Panc1 (cell line): ENCODE data around the gene SPATA22. TPM values are rescaled to one million over a fixed set of nuclear protein-coding genes. Genes with fewer than 3 reads are reported as not detected.
"Not testable (repeated sequence)": the region's sequence is repeated elsewhere in the genome, so short reads cannot be mapped to it uniquely, and the experiment has no call there.

ENCODE experiments used
- ATAC-seq: fragments of 200-7000 bp; cut with Tn5 transposase; 2 replicates; pipeline ENCODE4 v1.9.1; 2020; ENCODE audit warnings: mild to moderate bottlenecking, moderate library complexity
- BruUV-seq: library from RNA; stranded (reverse); fragments of 400-500 nt; replicated peaks from 2 replicates; lab custom pipeline; 2021; lab: Mats Ljungman, UMichigan
- CTCF ChIA-PET: fragments of 300-600 bp; sonication (Branson Sonifier 250); formaldehyde crosslinking; loops from one replicate; lab custom pipeline; 2022; ENCODE audit warnings: antibody characterized with exemption; lab: Charles Lee
- POLR2A ChIA-PET: fragments of 300-600 bp; sonication (Branson Sonifier 250); formaldehyde crosslinking; loops from one replicate; lab custom pipeline; 2022; ENCODE audit warnings: antibody characterized with exemption; lab: Charles Lee
- DNase-seq: peaks from one replicate; pipeline ENCODE4 v3.0.0-alpha.2; 2010; ENCODE audit warnings: low read depth, low spot score
- H3K27ac ChIP-seq: 2 replicates; pipeline ENCODE4 v1.5.1; 2011; ENCODE audit warnings: mild to moderate bottlenecking, low read length, inconsistent platforms
- H3K27me3 ChIP-seq: fragments of 200-500 bp; sonication (Bioruptor generic); 2 replicates; pipeline ENCODE4 v1.6.0; 2014; ENCODE audit warnings: low read length, inconsistent platforms; ENCODE audit not compliant: control insufficient read depth, insufficient read depth
- H3K36me3 ChIP-seq: fragments of 200-500 bp; sonication (Bioruptor generic); 2 replicates; pipeline ENCODE4 v1.5.1; 2014; ENCODE audit warnings: inconsistent platforms, mild to moderate bottlenecking, low read length, moderate library complexity; ENCODE audit not compliant: control insufficient read depth, insufficient read depth
- H3K4me1 ChIP-seq: 2 replicates; pipeline ENCODE4 v1.5.1; 2011; ENCODE audit warnings: inconsistent platforms, mild to moderate bottlenecking, low read length, moderate library complexity; ENCODE audit not compliant: control insufficient read depth, insufficient read depth
- H3K4me3 ChIP-seq, 2 experiments: 2 replicates each; pipeline ENCODE4 v1.5.1; 2011 to 2012; ENCODE audit warnings: low read depth in 2 of 2, low read length in 2 of 2, mild to moderate bottlenecking in 2 of 2, inconsistent platforms in 1 of 2, moderate library complexity in 1 of 2
- H3K9me3 ChIP-seq: fragments of 200-500 bp; sonication (Bioruptor generic); 2 replicates; pipeline ENCODE4 v1.5.1; 2014; ENCODE audit warnings: low read depth, mild to moderate bottlenecking, inconsistent platforms, low read length, moderate library complexity; ENCODE audit not compliant: control insufficient read depth, insufficient read depth
- CTCF ChIP-seq: fragments of 450-650 bp; IDR thresholded peaks from 2 replicates; pipeline ENCODE4 v1.5.1; 2017; ENCODE audit warnings: mild to moderate bottlenecking
- POLR2AphosphoS5 ChIP-seq: IDR thresholded peaks from 2 replicates; pipeline ENCODE4 v1.6.1; 2012; ENCODE audit warnings: mild to moderate bottlenecking, low read depth, low read length, moderate library complexity
- REST ChIP-seq, 2 experiments: IDR thresholded peaks; 2 replicates each; pipeline ENCODE4 v1.6.1; 2011 to 2012; ENCODE audit warnings: low read depth in 2 of 2, control low read depth in 1 of 2, low read length in 1 of 2, mild to moderate bottlenecking in 1 of 2, moderate library complexity in 1 of 2; ENCODE audit not compliant: insufficient read depth in 1 of 2
- SIN3A ChIP-seq: IDR thresholded peaks from 2 replicates; pipeline ENCODE4 v1.6.1; 2012; ENCODE audit warnings: low read depth, mild to moderate bottlenecking, low read length, moderate library complexity, borderline replicate concordance; ENCODE audit not compliant: insufficient read depth
- TCF7L2 ChIP-seq: IDR thresholded peaks from 2 replicates; pipeline ENCODE4 v1.6.1; 2011; ENCODE audit warnings: mild to moderate bottlenecking, low read depth, low read length, inconsistent platforms
- in situ Hi-C: cut with HindIII; loops from 2 replicates; pipeline ENCODE4 v1.10.0; 2016; ENCODE audit warnings: low sequenced_read_pairs, low pct_unique_long_range_greater_than_20kb
- intact Hi-C: fragments of 100-400 bp; cut with micrococcal nuclease; formaldehyde crosslinking; loops from one replicate; pipeline ENCODE4 v1.10.0; 2022; ENCODE audit not compliant: unreplicated experiment
- total RNA-seq: library from RNA; stranded (reverse); gene quantifications from one replicate; pipeline ENCODE4 v1.2.1, GENCODE V29; 2021; ENCODE audit not compliant: unreplicated experiment

The SPATA22 gene
- total RNA-seq, 1 experiment from 2014 or later: not detected

GRCh38 chr17:3403856-3404255, 67.8 kb downstream of the SPATA22 start:
- H3K9me3 ChIP-seq, in situ Hi-C loops, ATAC-seq, CTCF ChIA-PET, DNase-seq, POLR2A ChIA-PET, H3K27ac ChIP-seq, BruUV-seq, H3K36me3 ChIP-seq, H3K4me3 ChIP-seq, H3K27me3 ChIP-seq, intact Hi-C loops, H3K4me1 ChIP-seq: not testable (repeated sequence)

- Histone ChIP-seq H3K36me3 (no peaks in the 10 kb centered on the region), H3K9me3 (no peaks in the 10 kb centered on the region), H3K27ac (no peak overlapping the region), H3K4me3 (no peak overlapping the region), H3K4me1 (no peaks in the 10 kb centered on the region), H3K27me3 (no peaks in the 10 kb centered on the region; the same call in 1 of the 2 replicates)
- in situ Hi-C loops (no loop called here), intact Hi-C loops (no loop called here)
- TF ChIP-seq REST (IDR thresholded peaks at IDR 0.05; ENCODE audit: insufficient read depth in 1 of 2, low read depth in 2 of 2, low read length in 1 of 2) (no peak), TCF7L2 (no peak), POLR2AphosphoS5 (no peak), SIN3A (no peak), CTCF (no peak)
- POLR2A ChIA-PET: no interaction called here
- CTCF ChIA-PET: no interaction called here
- no TSS peak for BruUV-seq
- DNase-seq (no peak), ATAC-seq (no peak)
These were observed 69.8 kb downstream of the SPATA22 start for GRCh38 chr17:3401786-3402185.

GRCh38 chr17:3400055-3400454, 71.6 kb downstream of the SPATA22 start:
- no peak for ATAC-seq
- Histone ChIP-seq H3K27me3 (no peaks in the 10 kb centered on the region; the same call in 1 of the 2 replicates), H3K4me3 (no peak overlapping the region), H3K9me3 (no peaks in the 10 kb centered on the region), H3K4me1 (no peaks in the 10 kb centered on the region), H3K36me3 (no peaks in the 10 kb centered on the region), H3K27ac (no peak overlapping the region)
- intact Hi-C loops: no loop called here
- no peak for DNase-seq
- ChIA-PET POLR2A (no interaction called here), CTCF (no interaction called here)
- TF ChIP-seq TCF7L2 (no peak), CTCF (no peak), SIN3A (no peak), REST (IDR thresholded peaks at IDR 0.05; ENCODE audit: insufficient read depth in 1 of 2, low read depth in 2 of 2, low read length in 1 of 2) (no peak), POLR2AphosphoS5 (no peak)
- in situ Hi-C loops: no loop called here
- no TSS peak for BruUV-seq
